Inferior parietal cortex (tissue), 1 donor: ENCODE data around the gene PAM.

Experiments
- DNase-seq: peaks from one replicate; pipeline ENCODE4 v3.0.0-alpha.2; 2016; ENCODE audit errors: extremely low spot score

PAM gene

GRCh38 chr5:102781359-102781758 lies 26.3 kb downstream of the PAM start:
- DNase-seq: no peak

- no peak for DNase-seq
These were observed 26.7 kb downstream of the PAM start for GRCh38 chr5:102781786-102782185.

GRCh38 chr5:102782217-102782872 lies 27.2 kb downstream of the PAM start:
- no peak for DNase-seq

- DNase-seq: no peak
These were observed 32.0 kb downstream of the PAM start for GRCh38 chr5:102787134-102787533.

GRCh38 chr5:102788788-102789187 lies 33.7 kb downstream of the PAM start:
- DNase-seq: no peak

GRCh38 chr5:102789469-102789868 lies 34.4 kb downstream of the PAM start:
- DNase-seq: no peak

GRCh38 chr5:102790748-102791147 lies 35.6 kb downstream of the PAM start:
- no peak for DNase-seq

- no peak for DNase-seq
These were observed 37.6 kb downstream of the PAM start for GRCh38 chr5:102792705-102793104.

- DNase-seq: no peak
These were observed 38.9 kb downstream of the PAM start for GRCh38 chr5:102794047-102794446.

GRCh38 chr5:102794677-102795331 lies 39.7 kb downstream of the PAM start:
- DNase-seq: no peak

- no peak for DNase-seq
These were observed 40.4 kb downstream of the PAM start for GRCh38 chr5:102795526-102795925.

- no peak for DNase-seq
These were observed 40.9 kb downstream of the PAM start for GRCh38 chr5:102796009-102796408.

- no peak for DNase-seq
These were observed 41.4 kb downstream of the PAM start for GRCh38 chr5:102796498-102796897.

- no peak for DNase-seq
These were observed 42.3 kb downstream of the PAM start for GRCh38 chr5:102797322-102797884.

- no peak for DNase-seq
These were observed 43.1 kb downstream of the PAM start for GRCh38 chr5:102798104-102798785.

- DNase-seq: no peak
These were observed 43.9 kb downstream of the PAM start for GRCh38 chr5:102799017-102799416.

GRCh38 chr5:102800427-102800826 lies 45.3 kb downstream of the PAM start:
- DNase-seq: no peak

- no peak for DNase-seq
These were observed 46.3 kb downstream of the PAM start for GRCh38 chr5:102801371-102801770.

GRCh38 chr5:102802708-102803458 lies 47.8 kb downstream of the PAM start:
- DNase-seq: no peak

GRCh38 chr5:102807878-102808502 lies 52.9 kb downstream of the PAM start:
- no peak for DNase-seq

GRCh38 chr5:102809033-102809432 lies 53.9 kb downstream of the PAM start:
- DNase-seq: no peak

GRCh38 chr5:102811972-102812371 lies 56.9 kb downstream of the PAM start:
- no peak for DNase-seq
